Measurements from ENCODE around the gene GIPC3.

The GIPC3 gene

GRCh38 chr19:3636962-3637361 is 51.7 kb downstream of the GIPC3 start:
- TF ChIP-seq CTCF (IDR thresholded peaks at IDR 0.05; ENCODE audit: insufficient read depth, low read length, missing control alignments), result no peak
- ChIA-PET CTCF (no interaction called here), POLR2A (no interaction called here)
- no peak overlapping the region for H3K4me3 ChIP-seq (ENCODE audit: low read depth, low read length)
- no peak for DNase-seq (ENCODE audit: low read depth, low spot score)

DNA sequence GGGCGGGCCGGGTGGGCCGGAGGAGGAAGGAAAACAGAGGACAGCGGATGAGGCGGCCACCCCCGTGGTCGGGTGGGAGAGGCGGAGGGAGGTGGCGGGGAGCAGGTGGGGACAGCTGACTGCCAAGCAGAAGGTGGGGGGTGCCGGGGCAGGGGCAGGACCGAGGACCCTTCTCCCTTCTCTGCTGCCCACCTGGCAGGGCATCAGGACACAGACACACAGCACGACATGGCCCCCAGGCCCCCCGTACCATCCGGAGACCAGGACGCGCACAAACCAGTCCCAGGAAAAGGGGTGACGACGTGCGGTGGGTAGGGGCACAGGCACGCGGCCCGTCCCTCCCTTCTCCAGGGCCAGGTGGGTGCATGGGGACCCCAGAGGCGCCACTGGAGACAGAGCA is 52.3 kb downstream of the GIPC3 start:
- ChIA-PET POLR2A (no interaction called here), CTCF (interaction anchor here (0.6 kb wide), 1 partner anchor 1857 kb away, joined by 3 read pairs; no protein-coding TSS in a partner anchor)
- H3K4me3 ChIP-seq (ENCODE audit: low read depth, low read length), result no peak overlapping the region
- no peak for TF ChIP-seq CTCF (IDR thresholded peaks at IDR 0.05; ENCODE audit: insufficient read depth, low read length, missing control alignments)
- DNase-seq (ENCODE audit: low read depth, low spot score), result no peak

DNA sequence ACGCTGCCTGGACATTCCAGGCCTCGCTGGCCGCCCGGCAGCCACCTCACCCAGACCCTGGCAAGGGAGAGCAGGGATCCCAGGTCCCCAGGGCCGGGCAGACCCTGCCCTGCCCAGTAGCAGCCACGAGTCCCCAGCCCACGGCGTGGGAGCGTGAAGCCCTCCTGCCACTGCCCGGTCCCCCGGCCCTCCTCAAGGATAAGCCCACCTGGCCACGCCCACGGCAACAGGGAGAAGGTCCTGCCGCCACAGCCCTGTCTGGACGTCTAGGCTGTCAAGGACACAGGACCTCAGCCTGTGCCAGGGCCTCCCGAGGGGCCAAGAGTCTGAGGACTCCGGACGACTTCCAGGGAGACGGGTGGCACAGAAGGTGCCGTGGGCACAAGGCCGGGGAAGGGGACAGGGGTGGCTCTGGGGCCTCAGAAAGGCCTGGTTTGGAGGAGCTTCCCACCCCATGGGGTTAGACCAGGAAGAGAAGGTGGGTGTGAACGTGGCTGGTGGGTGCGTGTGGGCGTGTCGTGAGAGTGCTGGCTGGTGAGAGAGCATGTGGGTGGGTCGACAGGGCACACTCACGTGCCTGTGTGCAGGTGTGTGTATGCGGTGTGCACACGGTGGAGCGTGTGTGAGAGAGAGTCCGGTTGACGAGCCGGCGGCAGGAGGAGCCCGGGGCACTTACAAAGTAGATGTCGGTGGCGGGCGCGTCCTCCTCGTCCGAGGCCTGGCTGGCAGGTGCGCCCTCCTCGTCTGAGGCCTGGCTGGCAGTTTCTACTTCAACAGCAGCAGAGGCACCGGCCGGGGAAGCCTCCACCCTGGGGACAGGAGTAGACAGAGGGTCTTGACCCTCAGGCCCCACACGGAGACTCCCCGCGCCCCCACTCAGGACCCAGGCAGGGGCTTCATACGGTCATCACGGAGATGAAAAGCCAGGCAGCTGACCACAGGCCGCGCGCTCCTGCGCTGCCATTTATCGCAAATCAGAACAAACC is 53.2 kb downstream of the GIPC3 start:
- TF ChIP-seq CTCF (IDR thresholded peaks at IDR 0.05; ENCODE audit: insufficient read depth, low read length, missing control alignments), result no peak
- no peak overlapping the region for H3K4me3 ChIP-seq (ENCODE audit: low read depth, low read length)
- POLR2A ChIA-PET, result no interaction called here
- CTCF ChIA-PET, result no interaction called here
- DNase-seq (ENCODE audit: low read depth, low spot score), result no peak

DNA sequence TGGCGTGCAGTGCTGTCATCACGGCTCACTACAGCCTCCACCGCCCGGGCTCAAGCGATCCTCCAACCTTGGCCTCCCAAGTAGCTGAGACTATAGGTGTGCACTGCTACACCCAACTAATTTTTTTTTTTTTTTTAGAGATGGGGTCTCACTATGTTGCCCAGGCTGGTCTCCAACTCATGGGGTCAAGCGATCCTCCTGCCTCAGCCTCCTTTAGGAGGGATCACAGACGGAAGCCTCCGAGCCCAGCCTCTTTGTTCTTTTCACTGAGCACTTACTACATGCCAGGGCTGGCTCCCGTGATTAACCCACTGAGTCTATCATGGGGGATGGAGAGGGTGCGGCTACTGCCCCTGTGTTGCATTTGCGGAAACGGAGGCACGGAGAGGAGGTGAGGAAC is 54.2 kb downstream of the GIPC3 start:
- ChIA-PET POLR2A (interaction anchor here (0.6 to 0.9 kb wide), 2 partner anchors 16 to 117 kb away, joined by 3 read pairs; no protein-coding TSS in a partner anchor), CTCF (no interaction called here)
- H3K4me3 ChIP-seq (ENCODE audit: low read depth, low read length), result no peak overlapping the region
- no peak for TF ChIP-seq CTCF (IDR thresholded peaks at IDR 0.05; ENCODE audit: insufficient read depth, low read length, missing control alignments)
- DNase-seq (ENCODE audit: low read depth, low spot score), result no peak

DNA sequence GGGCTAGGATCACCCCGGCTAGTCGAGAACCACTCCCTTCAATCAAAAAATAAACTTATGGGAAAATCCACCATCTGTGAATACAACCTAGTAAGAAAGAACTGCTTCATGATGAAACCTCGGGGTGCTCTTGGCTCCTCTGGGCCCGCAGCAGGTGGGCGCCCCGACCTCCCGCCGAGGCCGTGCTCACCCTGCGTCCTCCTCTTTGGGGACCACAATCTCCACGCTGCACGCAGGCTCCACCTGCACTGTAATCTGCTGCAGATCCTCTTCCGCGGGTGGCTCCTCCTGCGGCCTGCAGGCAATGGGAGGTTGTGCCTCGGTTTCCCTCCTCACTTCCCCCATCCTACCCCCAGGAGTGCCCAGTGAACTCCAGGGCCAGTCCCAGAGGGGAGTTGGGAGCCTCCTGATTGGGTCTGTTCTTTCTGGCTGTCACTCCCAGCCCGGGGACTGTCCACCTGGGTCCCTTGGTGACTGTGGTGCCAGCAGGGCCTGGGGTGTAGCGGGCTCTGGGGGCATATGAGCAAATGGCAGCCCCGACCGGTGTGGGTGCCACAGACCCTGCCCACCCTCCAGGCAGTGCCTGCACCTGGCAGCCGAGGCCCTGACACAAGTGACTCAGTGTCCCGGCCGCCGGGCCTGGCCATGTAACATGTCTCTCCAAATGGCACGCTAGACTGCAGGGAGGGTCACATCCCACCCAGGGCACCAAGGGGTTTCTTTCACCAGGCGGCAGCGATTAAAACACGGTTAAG is 56.4 kb downstream of the GIPC3 start:
- TF ChIP-seq CTCF (IDR thresholded peaks at IDR 0.05; ENCODE audit: insufficient read depth, low read length, missing control alignments), result no peak
- DNase-seq (ENCODE audit: low read depth, low spot score), result no peak
- ChIA-PET POLR2A (no interaction called here), CTCF (no interaction called here)
- no peak overlapping the region for H3K4me3 ChIP-seq (ENCODE audit: low read depth, low read length)

GRCh38 chr19:3642296-3642695 is 57.0 kb downstream of the GIPC3 start:
- no peak overlapping the region for H3K4me3 ChIP-seq (ENCODE audit: low read depth, low read length)
- TF ChIP-seq CTCF (IDR thresholded peaks at IDR 0.05; ENCODE audit: insufficient read depth, low read length, missing control alignments), result no peak
- POLR2A ChIA-PET, result no interaction called here
- no peak for DNase-seq (ENCODE audit: low read depth, low spot score)
- CTCF ChIA-PET, result no interaction called here

All from AG04449 (cell line).